G401.6 (cell line): ENCODE data around the gene PBRM1.
A peak's percentile ranks its signal among the peaks of the same experiment; 100 is the strongest.

ENCODE experiments used
- FAIRE-seq: peaks from 2 replicates; lab custom pipeline; 2012; peaks lifted over from hg19 to GRCh38; lab: Jason Lieb, UNC

The PBRM1 gene

GRCh38 chr3:52670621-52671521, 14.8 kb downstream of the PBRM1 start:
- FAIRE-seq = no peak

GRCh38 chr3:52663098-52663497, 22.6 kb downstream of the PBRM1 start:
- FAIRE-seq = no peak

GRCh38 chr3:52660046-52660445, 25.7 kb downstream of the PBRM1 start:
- no peak for FAIRE-seq

GRCh38 chr3:52655895-52656294, 29.8 kb downstream of the PBRM1 start:
- FAIRE-seq = no peak

- no peak for FAIRE-seq
These were observed 34.1 kb downstream of the PBRM1 start for GRCh38 chr3:52651592-52651991.

- no peak for FAIRE-seq
These were observed 35.3 kb downstream of the PBRM1 start for GRCh38 chr3:52650439-52650838.

GRCh38 chr3:52649461-52650210, 36.1 kb downstream of the PBRM1 start:
- no peak for FAIRE-seq

GRCh38 chr3:52645549-52645948, 40.2 kb downstream of the PBRM1 start:
- no peak for FAIRE-seq

- peak; percentile 90 for FAIRE-seq
These were observed 49.0 kb downstream of the PBRM1 start for GRCh38 chr3:52636673-52637072.

GRCh38 chr3:52633786-52634185, 51.9 kb downstream of the PBRM1 start:
- FAIRE-seq = no peak

- FAIRE-seq = peak; percentile 23
These were observed 60.7 kb downstream of the PBRM1 start for GRCh38 chr3:52625041-52625440.

GRCh38 chr3:52623234-52623792, 62.4 kb downstream of the PBRM1 start:
- FAIRE-seq = no peak

- FAIRE-seq = no peak
These were observed 65.1 kb downstream of the PBRM1 start for GRCh38 chr3:52620580-52620979.

- FAIRE-seq = no peak
These were observed 70.5 kb downstream of the PBRM1 start for GRCh38 chr3:52615166-52615565.

GRCh38 chr3:52614689-52615088, 71.0 kb downstream of the PBRM1 start:
- FAIRE-seq = no peak

GRCh38 chr3:52609316-52609815, 76.3 kb downstream of the PBRM1 start:
- FAIRE-seq = no peak

GRCh38 chr3:52608337-52608736, 77.4 kb downstream of the PBRM1 start:
- no peak for FAIRE-seq

GRCh38 chr3:52606373-52607085, 79.2 kb downstream of the PBRM1 start:
- FAIRE-seq = peak; percentile 63

- FAIRE-seq = peak; percentile 52
These were observed 85.5 kb downstream of the PBRM1 start for GRCh38 chr3:52600258-52600657.

- no peak for FAIRE-seq
These were observed 89.0 kb downstream of the PBRM1 start for GRCh38 chr3:52596658-52597265.

GRCh38 chr3:52593103-52593502, 92.6 kb downstream of the PBRM1 start:
- no peak for FAIRE-seq
